HG02870 (cell line): Measurements from ENCODE around the gene RTN4R.
"Not testable (repeated sequence)": the region's sequence is repeated elsewhere in the genome, so short reads cannot be mapped to it uniquely, and the experiment has no call there.

Experiments used
- ATAC-seq: cut with Tn5 transposase; IDR thresholded peaks from one replicate; pipeline ENCODE4 v1.9.1; 2021; ENCODE audit warnings: mild to moderate bottlenecking, moderate library complexity; ENCODE audit not compliant: unreplicated experiment

The RTN4R gene

GRCh38 chr22:20289182-20290044 is 21.3 kb upstream of the RTN4R start:
- not testable (repeated sequence) for ATAC-seq

- ATAC-seq = not testable (repeated sequence)
Observed at GRCh38 chr22:20286784-20287423, 18.8 kb upstream of the RTN4R start.

DNA sequence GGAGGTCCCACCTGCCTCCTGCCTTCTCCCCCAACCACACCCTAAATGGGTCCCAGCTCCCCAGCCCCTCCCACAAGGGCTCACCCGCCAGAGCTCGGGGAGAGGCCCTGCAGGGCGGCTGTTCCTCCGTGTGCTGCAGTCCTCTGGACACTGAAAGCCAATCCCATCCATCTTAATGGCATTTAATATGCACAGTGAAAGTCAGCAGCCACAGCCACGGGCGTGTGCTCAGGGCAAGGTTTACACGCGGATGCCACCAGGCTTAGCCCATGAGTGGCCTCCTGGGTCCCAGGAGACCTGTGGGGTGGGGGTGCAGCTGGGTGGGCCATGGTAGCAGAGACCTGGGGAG is 18.2 kb upstream of the RTN4R start:
- ATAC-seq = not testable (repeated sequence)

- not testable (repeated sequence) for ATAC-seq
Observed at GRCh38 chr22:20285473-20286311, 17.6 kb upstream of the RTN4R start.

DNA sequence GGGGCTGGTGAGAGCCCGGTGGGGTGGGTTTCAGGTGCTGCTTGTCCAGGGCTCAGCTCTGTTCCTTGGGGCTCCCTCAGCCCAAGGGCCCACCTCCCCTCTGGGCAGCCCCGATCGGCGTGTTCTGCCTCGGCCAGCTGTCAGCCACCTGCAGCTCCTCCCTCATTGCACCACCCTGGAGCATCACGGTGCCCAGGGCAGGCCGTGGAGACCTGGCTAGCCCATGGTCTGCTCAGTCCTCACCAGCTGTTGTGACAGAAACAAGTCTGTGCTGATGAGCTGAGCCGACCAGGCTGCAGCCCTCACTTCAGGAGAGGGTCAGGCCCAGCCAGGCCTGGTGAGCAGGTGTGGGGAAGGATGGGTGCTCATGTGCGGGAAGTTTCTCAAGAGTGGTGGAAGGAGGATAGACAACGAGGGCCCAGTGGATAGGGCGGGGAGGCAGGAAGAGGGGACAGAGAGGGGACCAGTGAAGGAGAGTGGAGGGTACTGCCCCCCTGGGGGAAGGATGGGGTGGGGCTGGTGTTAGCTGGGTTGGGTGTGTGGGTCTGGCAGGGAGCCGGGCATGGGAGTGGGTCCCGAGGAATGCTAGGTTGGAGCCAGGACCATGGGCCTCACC is 16.5 kb upstream of the RTN4R start:
- ATAC-seq = no peak

GRCh38 chr22:20283674-20284066 is 15.6 kb upstream of the RTN4R start:
- ATAC-seq = no peak

- ATAC-seq = no peak
Observed at GRCh38 chr22:20282901-20283673, 15.0 kb upstream of the RTN4R start.

GRCh38 chr22:20281891-20282290 is 13.8 kb upstream of the RTN4R start:
- ATAC-seq = no peak

DNA sequence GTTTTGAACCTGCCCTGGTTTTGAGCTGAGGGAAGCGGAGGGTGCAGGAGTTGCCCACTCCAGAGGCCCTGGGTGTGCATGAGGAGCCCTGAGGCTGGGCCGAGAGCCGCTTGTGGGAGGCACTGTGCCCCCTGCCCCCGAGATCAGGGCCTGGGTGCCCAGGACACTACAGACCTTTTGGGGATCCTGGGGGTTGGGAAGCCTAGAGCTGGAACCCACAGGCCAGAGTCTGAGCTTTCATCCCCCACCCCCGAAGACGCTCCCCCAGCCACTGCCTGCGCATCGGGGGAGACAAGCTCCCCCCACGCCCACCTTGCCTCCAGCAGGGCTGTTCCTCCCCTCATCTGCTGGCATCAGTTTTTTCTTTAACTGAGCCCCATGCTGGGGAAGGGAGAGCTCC is 13.4 kb upstream of the RTN4R start:
- ATAC-seq = not testable (repeated sequence)

GRCh38 chr22:20280866-20281265 is 12.7 kb upstream of the RTN4R start:
- no peak for ATAC-seq

DNA sequence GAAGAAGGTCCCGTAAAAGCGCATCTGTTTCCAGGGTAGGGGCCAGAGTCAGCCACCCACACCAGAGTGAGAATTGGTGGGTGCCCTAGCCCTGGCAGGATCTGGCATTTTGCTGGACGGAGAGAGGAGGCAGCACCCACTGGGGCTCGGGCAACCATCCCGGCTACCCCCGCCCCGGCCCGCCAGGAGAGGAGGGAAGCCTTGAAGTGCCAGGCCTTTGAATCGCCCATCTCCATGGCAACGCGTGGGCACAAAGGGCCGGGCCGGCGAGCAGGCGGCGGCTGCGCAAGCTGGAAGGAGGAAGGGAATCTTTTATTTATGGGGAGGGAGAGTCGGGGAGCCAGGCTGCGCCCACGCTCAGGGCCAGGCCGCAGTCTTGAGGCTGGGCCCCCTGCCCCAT is 12.0 kb upstream of the RTN4R start:
- ATAC-seq = not testable (repeated sequence)

DNA sequence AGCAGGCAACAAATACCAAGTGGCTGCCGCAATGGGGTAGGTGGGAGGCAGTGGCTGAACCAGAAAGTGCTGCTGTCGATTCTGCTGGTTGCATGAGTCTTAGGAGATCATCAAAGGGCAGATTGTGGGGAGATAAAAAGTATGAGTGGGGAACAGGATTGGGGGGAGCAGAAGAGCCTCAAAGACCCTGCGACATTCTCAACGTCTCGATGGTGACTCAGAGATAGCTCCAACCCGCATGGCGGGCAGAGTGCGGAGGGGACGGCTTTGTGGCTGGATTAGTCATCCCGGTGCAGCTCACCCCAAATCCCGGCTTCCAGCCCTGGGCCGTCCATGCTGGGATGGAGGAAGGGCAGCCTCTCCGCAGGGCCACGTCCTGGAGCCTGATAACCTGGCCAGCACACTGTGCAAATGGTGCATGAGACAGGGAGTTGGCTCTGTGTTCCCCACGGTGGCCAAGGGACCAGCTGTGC is 11.6 kb upstream of the RTN4R start:
- no peak for ATAC-seq

- not testable (repeated sequence) for ATAC-seq
Observed at GRCh38 chr22:20278726-20279490, 10.8 kb upstream of the RTN4R start.

DNA sequence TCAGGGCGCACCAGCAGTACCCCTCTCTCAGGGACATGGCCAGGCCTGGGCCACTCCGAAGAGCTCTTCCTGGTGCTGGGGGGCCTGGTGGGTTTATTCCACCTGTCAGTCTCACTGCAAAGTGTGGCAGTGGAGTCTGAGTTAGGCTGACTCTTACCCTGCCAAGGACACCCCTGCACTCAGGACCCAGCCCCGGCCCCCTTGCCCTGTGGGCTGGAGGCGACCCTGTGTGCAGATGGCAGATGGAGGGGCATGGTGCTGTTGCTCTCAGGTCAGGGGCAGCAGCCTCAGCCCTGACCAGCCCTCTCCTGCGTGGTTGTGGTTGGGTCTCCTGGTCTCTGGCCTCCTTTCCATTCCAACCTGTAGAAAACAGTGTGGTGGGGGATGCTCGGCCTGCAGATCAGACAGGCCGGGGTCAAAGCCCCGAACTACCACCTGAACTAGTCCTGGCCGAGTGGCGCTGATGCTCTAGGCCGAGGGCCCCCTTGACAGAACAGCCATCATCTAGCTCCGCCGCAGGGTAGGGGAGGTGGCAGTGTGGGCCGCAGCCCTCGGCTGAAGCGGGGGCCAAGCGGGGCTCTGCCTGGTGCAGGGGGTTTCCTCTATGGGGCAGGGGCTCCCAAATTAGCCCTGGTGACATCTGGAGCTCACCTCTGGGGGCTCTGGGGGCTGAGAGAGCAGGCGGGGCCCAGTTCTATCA is 10.0 kb upstream of the RTN4R start:
- ATAC-seq = not testable (repeated sequence)

- no peak for ATAC-seq
Observed at GRCh38 chr22:20276468-20276867, 8.3 kb upstream of the RTN4R start.

- no peak for ATAC-seq
Observed at GRCh38 chr22:20275836-20276235, 7.7 kb upstream of the RTN4R start.

- not testable (repeated sequence) for ATAC-seq
Observed at GRCh38 chr22:20275325-20275724, 7.2 kb upstream of the RTN4R start.

DNA sequence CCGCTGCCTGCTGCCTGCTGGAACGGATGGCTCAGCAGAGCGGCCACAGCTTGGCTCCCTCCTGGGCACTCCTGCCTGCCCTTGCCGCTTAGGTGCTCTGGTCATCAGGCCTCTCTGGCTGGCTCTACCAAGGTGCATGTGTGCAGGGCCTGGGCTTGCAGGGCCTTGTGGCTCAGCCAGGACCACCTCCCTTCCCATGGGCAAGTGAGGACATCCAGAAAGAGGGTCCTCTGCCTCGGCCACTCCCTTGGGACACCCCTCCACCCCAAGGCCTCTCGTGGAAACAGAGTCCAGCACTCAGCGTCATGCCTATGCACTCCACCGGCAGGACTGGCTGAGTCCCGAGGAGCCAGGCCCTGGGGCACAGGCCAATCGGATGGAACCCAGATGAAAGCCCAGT is 6.3 kb upstream of the RTN4R start:
- ATAC-seq = not testable (repeated sequence)

GRCh38 chr22:20273758-20274181 is 5.7 kb upstream of the RTN4R start:
- no peak for ATAC-seq
